Right renal cortex interstitium (tissue), 3 donors: ENCODE measurements around the gene IGFLR1. TPM values are rescaled to one million over a fixed set of nuclear protein-coding genes. Genes with fewer than 3 reads are reported as not detected.
A peak's percentile ranks its signal among the peaks of the same experiment; 100 is the strongest.
"Not testable (repeated sequence)": the region's sequence is repeated elsewhere in the genome, so short reads cannot be mapped to it uniquely, and the experiment has no call there.

Experiments used
- DNase-seq, 3 donors: peaks; one replicate each; pipeline ENCODE4 v3.0.0-alpha.2; 2013; ENCODE audit warnings: low read depth in 3 of 3, low spot score in 2 of 3
- polyA plus RNA-seq, 3 donors: library from polyadenylated mRNA; unstranded; fragments of 120-200 nt; gene quantifications; one replicate each; pipeline ENCODE4 v1.2.1, GENCODE V29; 2013; ENCODE audit not compliant: insufficient read length in 3 of 3

IGFLR1 gene
- polyA plus RNA-seq, 3 donors = 1.8 to 2.7 (median 2.7) TPM

DNA sequence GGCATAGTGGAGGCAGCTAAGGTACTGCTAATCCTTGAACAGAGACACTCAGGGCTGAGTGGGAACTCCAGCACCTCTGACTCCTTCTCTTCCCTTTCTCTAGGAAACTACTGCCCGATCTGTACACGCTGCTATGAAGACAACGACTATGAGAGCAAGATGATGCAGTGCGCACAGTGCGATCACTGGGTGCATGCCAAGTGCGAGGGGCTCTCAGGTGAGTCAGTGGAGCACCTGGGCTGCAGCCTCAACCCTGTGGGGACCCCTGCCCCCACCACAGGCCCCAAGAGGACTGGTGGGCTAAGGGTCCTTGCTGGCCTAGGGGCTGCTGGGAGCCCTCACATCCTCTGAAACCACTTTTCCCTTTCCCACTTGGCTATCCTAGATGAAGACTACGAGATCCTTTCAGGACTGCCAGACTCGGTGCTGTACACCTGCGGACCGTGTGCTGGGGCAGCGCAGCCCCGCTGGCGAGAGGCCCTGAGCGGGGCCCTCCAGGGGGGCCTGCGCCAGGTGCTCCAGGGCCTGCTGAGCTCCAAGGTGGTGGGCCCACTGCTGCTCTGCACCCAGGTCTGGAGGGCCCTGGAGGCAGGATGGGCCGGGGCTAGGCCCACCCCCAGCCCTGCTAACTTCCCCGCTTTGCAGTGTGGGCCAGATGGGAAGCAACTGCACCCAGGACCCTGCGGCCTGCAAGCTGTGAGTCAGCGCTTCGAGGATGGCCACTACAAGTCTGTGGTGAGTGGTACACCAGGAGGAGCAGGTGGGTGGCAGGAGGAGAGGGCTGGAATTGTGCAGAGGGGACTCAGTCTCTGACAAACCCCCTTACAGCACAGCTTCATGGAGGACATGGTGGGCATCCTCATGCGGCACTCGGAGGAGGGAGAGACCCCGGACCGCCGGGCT is 14.9 kb downstream of the IGFLR1 start:
- no peak for DNase-seq

DNA sequence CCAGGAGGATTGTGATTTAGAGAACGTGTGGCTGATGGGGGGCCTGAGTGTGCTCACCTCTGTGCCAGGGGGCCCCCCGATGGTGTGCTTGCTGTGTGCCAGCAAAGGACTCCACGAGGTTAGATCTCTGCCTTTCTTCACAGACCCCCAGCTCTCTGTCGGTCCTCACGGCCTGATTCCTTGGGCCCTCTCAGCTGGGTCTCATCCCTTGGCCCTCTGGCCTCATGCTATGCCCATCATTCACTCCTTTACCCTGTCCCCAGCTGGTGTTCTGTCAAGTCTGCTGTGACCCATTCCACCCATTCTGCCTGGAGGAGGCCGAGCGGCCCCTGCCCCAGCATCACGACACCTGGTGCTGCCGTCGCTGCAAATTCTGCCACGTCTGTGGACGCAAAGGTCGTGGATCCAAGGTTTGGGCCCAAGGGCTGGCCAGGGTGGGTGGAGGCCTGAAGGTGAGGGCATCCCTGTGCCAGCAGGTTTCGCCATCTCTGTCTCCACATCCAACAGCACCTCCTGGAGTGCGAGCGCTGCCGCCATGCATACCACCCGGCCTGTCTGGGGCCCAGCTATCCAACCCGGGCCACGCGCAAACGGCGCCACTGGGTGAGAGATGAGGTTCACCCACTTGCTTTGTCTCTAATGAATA is 16.9 kb downstream of the IGFLR1 start:
- no peak for DNase-seq

DNA sequence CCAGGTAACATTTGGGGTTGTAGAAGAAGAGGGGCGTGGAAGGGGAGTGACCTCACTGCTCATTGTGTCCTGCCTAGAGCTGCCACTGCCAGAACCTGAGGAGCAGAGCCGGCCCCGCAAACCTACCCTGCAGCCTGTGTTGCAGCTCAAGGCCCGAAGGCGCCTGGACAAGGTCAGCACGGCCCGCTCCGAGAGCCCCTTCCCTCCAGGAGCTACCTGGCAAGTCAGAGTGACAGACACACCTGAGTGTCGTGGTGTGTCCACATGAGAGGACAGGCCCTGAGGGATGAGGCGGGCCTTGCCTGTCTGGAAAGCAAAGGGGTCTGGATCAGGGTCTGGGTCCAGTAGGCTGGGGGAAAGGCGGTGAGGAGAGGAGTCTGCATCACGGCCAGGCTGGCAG is 17.7 kb downstream of the IGFLR1 start:
- no peak for DNase-seq

DNA sequence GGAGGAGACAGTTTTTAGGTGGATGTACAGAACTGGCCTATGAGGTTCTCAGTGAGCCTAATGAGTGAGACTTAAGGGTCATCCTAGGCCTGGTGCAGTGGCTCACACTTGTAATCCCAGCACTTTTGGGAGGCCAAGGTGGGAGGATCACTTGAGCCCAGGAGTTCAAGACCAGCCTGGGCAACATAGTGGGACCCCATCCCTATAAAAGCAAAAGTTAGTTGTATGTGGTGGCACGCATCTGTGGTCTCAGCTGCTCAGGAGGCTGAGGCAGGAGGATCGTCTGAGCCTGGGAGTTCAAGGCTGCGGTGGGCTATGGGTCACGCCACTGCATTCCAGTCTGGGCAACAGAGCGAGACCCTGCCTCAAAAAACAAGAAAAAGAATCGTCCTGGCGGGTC is 18.1 kb downstream of the IGFLR1 start:
- not testable (repeated sequence) for DNase-seq

DNA sequence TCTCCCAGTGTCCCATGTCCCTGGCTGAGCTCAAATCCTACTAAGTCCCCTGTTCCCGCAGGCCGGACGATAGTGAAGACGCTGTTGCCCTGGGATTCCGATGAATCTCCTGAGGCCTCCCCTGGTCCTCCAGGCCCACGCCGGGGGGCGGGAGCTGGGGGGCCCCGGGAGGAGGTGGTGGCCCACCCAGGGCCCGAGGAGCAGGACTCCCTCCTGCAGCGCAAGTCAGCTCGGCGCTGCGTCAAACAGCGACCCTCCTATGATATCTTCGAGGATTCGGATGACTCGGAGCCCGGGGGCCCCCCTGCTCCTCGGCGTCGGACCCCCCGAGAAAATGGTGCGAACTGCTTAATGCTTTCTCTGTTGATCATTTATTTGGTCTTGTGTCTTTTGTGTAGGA is 18.6 kb downstream of the IGFLR1 start:
- DNase-seq = no peak

DNA sequence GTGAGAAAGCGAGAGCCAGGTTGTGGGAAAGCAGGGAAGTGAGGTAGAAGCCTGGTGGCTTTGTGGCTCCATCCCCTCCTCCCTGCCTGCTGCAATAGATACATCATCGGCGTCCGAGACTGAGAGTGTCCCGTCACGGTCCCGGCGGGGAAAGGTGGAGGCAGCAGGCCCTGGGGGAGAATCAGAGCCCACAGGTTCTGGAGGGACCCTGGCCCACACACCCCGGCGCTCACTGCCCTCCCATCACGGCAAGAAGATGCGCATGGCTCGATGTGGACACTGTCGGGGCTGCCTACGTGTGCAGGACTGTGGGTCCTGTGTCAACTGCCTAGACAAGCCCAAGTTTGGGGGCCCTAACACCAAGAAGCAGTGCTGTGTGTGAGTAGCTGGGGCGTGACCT is 19.4 kb downstream of the IGFLR1 start:
- DNase-seq = no peak

DNA sequence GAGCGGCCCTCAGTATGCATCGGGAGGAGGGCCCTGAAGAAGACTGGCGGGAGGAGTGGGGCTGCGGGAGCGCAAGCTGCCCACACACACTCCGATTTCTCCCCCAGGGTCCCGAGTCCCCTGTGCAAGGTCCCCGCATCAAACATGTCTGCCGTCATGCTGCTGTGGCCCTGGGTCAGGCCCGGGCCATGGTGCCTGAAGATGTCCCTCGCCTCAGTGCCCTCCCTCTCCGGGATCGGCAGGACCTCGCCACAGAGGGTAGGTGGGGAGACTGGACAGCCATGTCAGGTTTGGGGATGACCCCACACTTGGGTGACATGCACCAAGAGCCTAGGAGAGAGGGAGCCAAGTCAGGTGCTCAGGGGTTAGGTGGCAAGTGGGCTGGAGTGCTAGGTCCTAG is 19.8 kb downstream of the IGFLR1 start:
- DNase-seq = no peak

DNA sequence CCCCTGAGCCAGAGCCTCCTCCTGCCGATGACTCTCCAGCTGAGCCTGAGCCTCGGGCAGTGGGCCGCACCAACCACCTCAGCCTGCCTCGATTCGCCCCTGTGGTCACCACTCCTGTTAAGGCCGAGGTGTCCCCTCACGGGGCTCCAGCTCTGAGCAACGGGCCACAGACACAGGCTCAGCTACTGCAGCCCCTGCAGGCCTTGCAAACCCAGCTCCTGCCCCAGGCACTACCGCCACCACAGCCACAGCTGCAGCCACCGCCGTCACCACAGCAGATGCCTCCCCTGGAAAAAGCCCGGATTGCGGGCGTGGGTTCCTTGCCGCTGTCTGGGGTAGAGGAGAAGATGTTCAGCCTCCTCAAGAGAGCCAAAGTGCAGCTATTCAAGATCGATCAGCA is 20.9 kb downstream of the IGFLR1 start:
- no peak for DNase-seq

DNA sequence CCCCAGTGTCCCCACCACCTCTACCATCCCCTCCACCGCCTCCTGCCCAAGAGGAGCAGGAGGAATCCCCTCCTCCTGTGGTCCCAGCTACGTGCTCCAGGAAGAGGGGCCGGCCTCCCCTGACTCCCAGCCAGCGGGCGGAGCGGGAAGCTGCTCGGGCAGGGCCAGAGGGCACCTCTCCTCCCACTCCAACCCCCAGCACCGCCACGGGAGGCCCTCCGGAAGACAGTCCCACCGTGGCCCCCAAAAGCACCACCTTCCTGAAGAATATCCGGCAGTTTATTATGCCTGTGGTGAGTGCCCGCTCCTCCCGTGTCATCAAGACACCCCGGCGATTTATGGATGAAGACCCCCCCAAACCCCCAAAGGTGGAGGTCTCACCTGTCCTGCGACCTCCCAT is 21.6 kb downstream of the IGFLR1 start:
- no peak for DNase-seq

DNA sequence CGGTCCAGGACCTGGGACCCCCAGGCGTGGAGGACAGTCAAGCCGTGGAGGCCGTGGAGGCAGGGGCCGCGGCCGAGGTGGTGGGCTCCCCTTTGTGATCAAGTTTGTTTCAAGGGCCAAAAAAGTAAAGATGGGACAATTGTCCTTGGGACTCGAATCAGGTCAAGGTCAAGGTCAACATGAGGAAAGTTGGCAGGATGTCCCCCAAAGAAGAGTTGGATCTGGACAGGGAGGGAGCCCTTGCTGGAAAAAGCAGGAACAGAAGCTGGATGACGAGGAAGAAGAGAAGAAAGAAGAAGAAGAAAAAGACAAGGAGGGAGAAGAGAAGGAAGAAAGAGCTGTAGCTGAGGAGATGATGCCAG is 22.1 kb downstream of the IGFLR1 start:
- no peak for DNase-seq

DNA sequence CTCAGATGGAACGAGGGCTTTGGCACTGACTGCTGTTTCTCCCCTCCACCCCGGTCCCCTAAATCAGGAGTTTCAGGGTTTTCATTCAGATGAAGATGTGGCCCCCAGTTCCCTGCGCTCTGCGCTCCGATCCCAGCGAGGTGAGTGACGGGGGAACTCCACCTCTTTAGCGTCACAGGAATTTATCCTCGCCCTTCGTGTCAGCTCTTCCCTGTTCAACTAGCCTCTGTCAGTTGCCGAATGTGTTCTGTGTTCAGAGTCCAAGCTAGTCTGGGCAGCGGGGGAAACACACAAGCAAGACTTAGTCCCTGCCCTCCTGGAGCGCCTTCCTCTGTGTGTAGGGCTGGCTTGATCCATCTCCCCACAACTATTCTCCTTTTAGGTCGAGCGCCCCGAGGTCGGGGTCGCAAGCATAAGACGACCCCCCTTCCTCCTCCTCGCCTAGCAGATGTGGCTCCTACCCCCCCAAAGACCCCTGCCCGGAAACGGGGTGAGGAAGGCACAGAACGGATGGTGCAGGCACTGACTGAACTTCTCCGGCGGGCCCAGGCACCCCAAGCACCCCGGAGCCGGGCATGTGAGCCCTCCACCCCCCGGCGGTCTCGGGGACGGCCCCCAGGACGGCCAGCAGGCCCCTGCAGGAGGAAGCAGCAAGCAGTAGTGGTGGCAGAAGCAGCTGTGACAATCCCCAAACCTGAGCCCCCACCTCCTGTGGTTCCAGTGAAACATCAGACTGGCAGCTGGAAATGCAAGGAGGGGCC is 22.7 kb downstream of the IGFLR1 start:
- DNase-seq = no peak

DNA sequence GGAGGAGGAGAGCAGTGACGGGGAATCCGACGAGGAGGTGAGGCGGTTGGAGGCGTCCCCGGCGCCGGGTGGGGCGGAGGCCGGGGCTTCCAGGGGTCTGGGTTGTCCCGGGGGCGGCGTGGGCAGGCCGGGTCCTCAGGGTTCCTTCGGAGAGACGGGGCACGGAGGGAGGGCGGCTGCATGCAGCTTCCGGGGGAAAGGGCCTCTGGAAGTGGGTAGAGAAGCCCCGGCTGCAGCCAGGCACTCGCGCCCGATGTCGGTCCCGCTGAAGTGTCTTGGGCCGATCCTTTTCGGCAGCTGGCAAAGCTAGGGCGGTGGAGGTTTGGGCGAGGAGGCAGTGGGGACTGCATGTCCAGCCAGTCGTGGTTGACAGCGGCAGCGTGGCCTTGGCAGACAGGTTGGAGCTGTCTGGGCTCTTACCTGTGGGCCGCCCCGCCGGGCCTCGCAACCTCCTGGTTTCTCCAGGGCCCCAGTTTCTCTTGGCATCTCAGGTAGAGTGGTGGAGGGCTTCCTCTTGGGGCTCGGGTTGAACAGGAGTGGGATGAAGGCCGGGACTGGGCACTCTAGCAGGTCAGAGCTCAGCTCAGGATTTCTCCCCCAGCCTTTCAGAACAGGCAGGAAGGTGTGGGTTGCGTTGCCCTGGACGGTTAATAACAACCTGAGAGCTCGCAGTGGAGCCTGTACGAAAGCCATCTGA is 23.8 kb downstream of the IGFLR1 start:
- no peak for DNase-seq

DNA sequence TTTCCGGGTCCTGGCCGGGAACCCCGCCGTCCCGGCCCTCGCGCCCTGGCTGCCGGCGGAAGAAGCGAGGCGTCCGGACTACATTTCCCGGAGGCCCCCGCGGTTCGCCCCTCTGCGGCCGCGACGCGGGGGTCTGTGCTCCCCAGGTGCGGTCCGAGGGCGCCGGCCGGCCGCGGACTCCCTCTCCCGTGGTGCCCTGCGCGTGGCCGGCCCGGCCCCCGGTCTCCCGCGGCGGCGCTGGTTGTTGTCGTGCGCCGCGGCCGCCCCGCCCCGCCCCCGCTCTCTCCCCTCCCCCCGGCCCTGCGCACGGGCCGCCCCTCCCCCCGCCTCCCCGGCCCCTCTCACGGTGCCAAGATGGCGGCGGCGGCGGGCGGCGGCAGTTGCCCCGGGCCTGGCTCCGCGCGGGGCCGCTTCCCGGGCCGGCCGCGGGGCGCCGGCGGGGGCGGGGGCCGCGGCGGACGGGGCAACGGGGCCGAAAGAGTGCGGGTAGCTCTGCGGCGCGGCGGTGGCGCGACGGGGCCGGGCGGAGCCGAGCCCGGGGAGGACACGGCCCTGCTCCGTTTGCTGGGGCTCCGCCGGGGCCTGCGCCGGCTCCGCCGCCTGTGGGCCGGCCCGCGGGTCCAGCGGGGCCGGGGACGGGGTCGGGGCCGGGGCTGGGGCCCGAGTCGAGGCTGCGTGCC is 24.4 kb downstream of the IGFLR1 start, which contains the start of gene KMT2B:
TSS of gene KMT2B (plus strand) at position 339 of the 680 bp plus-strand sequence. CDS start at position 355, 16 bp downstream.
- DNase-seq = peak in 1 of 3 donors; percentile 90

DNA sequence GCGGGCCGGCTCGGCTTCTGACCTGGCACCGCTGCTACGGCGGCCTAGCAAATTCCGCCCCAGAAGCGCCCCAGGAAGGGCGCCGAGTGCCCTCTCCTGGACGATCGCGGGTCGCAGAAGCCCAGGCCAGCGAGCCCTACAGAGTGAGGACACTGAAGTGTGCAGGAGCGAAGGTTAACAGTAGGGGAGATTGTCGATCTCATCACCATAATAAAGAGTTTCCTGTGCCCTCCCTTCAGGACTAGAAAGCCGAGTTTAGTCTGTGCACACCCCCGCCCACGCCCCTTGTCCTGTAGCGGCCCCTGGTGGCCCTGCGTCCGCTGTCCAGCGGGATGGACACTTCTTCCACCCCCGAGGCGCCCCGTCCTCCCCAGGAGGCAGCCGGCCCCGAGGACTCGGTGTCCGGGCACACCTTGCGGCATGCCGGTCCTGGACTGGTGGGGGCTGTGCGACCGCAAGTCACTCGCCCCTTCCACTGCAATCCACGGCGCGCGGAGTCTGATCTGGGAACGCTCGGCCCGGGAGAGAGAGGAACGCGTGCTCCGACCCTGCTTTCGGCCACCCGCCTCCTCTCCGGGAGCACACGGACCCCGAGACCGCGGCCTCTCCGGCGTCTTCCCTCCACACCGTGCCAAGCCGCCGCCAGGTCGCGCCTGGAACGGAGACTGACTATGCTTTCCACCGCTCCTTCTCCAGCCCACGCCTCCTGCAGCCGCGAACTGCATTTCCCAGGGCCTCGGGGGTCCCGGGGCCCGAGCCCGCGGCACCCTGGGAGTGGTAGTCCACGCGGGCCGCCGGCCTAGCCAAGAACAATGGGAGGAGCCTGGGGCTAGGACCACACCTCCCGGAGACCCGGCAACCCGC is 25.2 kb downstream of the IGFLR1 start:
- DNase-seq = peak; percentile 79 to 85 (median 79)

DNA sequence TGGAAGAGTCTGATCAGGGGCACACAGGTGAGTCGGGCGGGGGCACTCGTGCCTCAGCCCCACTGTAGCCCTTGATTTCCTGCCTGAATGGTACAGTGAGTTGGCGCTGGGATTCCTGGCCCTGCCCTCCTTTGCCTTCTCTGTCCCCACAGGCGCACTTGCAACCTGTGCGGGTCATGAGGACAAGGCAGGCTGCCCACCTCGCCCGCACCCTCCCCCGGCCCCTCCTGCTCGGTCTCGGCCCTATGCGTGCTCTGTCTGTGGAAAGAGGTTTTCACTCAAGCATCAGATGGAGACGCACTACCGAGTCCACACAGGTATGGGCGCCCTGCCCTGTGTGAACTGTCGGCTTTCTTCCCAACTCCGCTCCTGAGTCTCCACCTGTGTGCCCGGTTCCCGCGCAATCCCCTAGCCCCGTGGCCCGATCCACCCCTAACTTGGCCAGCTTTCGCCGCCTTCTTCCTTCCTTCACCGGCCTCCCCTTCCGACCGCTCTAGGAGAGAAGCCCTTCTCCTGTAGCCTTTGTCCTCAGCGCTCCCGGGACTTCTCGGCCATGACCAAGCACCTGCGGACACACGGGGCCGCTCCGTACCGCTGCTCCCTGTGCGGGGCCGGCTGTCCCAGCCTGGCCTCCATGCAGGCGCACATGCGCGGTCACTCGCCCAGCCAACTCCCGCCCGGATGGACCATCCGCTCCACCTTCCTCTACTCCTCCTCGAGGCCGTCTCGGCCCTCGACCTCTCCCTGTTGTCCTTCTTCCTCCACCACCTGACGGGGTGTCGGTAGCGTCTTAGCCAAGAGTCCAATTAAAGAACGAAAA is 26.1 kb downstream of the IGFLR1 start:
- DNase-seq = no peak

DNA sequence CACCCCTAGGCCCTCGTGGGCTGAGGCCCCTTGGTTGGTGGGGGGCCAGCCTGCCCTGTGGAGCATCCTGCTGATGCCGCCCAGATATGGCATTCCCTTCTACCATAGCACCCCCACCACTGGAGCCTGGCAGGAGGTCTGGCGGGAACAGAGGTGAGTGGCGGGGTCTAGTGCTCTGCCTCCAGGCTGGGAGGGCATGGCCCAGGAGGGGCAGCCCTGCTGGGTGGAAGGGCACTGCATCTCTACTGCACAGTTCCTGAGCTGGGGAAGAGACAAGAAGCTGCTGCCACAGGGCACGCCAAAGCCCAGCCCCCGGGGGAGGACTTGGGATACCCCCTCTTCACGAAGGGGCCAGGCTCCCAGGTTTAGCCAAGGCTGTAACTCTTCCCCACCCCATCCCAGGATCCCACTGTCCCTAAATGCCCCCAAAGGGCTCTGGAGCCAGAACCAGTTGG is 26.9 kb downstream of the IGFLR1 start:
- no peak for DNase-seq

DNA sequence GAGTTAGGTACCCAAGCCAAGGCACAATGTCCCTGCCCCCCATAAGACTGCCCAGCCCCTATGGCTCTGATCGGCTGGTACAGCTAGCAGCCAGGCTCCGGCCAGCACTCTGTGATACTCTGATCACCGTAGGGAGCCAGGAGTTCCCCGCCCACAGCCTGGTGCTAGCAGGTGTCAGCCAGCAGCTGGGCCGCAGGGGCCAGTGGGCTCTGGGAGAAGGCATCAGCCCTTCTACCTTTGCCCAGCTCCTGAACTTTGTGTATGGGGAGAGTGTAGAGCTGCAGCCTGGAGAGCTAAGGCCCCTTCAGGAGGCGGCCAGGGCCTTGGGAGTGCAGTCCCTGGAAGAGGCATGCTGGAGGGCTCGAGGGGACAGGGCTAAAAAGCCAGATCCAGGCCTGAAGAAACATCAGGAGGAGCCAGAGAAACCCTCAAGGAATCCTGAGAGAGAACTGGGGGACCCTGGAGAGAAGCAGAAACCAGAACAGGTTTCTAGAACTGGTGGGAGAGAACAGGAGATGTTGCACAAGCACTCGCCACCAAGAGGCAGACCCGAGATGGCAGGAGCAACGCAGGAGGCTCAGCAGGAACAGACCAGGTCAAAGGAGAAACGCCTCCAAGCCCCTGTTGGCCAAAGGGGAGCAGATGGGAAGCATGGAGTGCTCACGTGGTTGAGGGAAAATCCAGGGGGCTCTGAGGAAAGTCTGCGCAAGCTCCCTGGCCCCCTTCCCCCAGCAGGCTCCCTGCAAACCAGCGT is 27.5 kb downstream of the IGFLR1 start:
- no peak for DNase-seq
